Measurements from ENCODE around the gene TMEM131. TPM values are rescaled to one million over a fixed set of nuclear protein-coding genes. Genes with fewer than 3 reads are reported as not detected.

Gene TMEM131
- total RNA-seq, 4 donors from 2014 or later, result 24.1 to 44.6 (median 34.4) TPM

DNA sequence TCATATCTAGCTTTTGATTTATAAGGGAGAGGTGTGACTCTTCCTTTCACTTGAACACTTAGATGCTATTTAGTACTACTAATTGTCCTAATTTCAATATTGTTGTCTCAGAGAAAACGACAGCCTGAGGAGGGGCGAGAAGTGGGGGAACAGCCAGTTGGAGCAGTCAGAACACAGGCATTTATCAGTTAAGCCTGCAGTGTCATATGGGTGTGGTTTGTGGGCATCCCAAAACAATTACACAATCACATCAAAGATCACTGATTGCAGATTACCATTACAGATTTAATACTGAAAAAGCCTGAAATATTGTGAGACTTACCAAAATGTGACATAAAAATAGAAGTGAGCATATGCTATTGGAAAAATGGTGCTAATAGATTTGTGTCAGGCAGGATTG is 15.8 kb downstream of the TMEM131 start:
- TF ChIP-seq, protein P1, sequence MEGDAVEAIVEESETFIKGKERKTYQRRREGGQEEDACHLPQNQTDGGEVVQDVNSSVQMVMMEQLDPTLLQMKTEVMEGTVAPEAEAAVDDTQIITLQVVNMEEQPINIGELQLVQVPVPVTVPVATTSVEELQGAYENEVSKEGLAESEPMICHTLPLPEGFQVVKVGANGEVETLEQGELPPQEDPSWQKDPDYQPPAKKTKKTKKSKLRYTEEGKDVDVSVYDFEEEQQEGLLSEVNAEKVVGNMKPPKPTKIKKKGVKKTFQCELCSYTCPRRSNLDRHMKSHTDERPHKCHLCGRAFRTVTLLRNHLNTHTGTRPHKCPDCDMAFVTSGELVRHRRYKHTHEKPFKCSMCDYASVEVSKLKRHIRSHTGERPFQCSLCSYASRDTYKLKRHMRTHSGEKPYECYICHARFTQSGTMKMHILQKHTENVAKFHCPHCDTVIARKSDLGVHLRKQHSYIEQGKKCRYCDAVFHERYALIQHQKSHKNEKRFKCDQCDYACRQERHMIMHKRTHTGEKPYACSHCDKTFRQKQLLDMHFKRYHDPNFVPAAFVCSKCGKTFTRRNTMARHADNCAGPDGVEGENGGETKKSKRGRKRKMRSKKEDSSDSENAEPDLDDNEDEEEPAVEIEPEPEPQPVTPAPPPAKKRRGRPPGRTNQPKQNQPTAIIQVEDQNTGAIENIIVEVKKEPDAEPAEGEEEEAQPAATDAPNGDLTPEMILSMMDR (IDR thresholded peaks at IDR 0.05), result no peak
- ATAC-seq (ENCODE audit: low FRiP score) (no peak), DNase-seq (ENCODE audit: low spot score) (no peak)

DNA sequence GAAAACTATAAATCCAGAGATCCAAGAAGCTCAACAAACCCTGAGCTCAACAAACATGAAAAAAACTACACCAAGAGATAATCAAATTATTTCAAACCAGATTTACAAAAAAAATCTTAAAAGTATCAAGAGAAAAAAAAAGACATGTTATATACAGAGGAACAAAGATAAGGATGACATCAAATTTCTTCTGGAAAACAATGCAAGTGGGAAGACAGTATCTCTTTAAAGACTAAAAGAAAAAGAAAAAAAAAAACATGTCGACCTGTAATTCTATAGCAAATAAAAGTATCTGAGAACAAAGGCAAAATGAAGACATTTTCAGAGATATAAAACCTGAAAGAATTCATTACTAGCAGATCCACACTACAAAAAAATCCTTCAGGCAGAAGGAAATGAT is 21.3 kb downstream of the TMEM131 start:
- ATAC-seq (ENCODE audit: low FRiP score) (no peak), DNase-seq (ENCODE audit: low spot score) (no peak)
- TF ChIP-seq, protein P1 (IDR thresholded peaks at IDR 0.05), result no peak

DNA sequence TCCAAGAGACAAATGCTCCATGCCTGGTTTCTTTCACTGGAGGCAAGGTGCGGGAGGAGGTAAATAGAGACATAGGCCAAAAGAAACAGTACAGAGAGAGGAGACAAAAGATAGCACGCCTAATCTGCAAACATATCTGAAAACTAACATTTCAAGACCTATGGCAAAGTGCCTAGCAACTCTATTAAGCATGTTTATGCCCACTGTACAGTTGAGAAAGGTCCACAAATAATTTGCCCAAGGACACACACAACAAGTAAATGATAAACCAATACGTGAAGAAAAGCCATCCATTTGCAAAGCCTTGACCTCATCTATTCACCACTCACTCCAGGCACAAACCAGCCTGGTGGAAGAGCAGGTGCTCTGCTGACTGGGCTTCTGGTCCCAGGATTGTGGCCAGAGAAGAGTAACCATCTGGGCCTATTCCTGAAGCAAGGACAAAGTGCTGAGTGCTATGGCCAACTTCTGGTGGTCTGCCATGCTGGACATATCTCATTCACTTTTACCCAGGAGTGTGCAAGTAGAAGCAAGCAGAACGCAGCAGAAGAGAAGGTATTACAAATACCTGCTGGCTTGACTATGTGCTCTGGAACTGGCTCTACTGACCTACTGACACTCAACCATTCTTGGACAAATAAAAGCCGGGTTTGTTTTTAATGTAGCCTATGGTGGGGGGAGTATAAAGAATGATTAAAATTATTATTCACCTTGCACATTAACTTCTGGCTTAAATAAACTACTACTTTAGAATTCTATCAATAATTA is 25.3 kb downstream of the TMEM131 start:
- TF ChIP-seq, protein P1 (IDR thresholded peaks at IDR 0.05), result no peak
- ATAC-seq (ENCODE audit: low FRiP score) (no peak), DNase-seq (ENCODE audit: low spot score) (no peak)

DNA sequence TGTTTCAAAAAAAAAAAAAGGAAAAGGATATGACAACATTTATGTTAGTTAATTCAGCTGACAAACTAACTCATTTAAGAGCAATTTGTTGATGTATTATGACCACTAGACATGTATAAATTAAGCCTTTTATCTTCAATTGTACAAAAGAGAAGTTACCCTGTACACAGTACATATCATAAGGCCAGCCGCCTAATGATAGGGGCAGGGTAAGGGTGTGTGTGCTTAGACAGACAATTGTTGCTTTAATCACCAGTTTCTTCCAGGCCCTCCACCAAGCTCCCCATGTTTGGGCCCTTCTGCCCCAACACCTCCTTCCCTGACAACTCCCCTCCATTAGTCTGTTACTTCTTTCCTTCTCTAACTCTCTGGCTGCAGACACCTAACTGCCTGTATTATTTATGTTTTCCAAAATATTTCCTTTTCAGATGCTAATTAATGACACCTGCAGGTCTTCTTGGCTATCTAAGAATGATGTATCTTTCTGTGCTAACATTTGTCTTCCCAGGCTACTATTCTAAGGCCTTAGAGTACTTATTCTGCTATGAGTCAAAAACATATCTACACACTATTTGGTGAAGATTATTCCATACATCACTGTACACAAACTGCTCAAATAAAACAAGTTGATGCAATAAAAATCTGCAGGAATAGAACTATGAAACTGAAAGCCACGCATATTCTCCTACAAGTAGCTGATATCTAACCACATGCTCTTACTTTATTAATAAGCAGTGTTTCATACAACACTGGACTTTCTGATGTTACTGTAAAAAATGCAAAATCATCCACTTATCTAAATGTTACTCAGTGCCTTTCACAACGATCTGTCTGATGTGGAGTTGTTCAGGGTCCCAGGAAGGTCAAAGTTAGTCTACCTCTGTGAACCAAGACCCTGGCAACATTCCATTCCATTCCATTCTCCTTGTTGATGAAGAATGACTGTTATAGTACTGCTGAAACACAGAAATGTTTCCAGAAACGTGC is 26.4 kb downstream of the TMEM131 start:
- DNase-seq (ENCODE audit: low spot score), result no peak
- peak; percentile 87 for ATAC-seq (ENCODE audit: low FRiP score)
- TF ChIP-seq, protein P1 (IDR thresholded peaks at IDR 0.05), result no peak

DNA sequence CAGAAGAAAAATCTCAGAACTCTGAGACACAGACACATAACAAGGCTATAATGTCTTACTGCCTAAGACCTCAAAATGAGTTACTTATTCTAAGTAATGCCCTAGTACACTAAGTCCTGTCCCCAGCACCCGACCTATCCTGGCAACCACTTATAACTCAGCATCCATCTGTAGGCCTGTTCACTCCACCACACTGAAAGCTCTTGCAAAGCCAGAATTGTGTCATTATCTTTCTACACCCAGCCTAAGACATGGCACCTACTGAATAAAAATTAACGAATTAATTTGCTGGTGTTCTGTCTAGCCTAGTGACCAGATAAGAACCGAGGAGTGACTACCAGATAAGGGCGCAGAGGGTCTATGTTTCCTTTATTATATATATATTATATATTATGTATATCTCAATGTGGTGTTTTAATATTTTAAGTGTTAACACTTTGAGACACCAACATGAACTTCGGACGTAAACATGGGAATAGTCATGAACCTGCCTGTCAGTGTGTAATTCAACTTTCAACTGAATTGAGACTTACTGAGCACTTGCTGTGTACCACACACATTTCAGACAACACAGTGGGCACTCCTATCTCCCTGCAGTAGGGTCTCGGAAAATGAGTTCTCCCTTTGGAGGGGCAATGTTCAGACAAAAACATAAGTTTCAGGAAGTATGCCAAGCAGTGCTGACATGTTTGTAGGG is 27.7 kb downstream of the TMEM131 start:
- ATAC-seq (ENCODE audit: low FRiP score) (no peak), DNase-seq (ENCODE audit: low spot score) (no peak)
- TF ChIP-seq, protein P1 (IDR thresholded peaks at IDR 0.05), result no peak

DNA sequence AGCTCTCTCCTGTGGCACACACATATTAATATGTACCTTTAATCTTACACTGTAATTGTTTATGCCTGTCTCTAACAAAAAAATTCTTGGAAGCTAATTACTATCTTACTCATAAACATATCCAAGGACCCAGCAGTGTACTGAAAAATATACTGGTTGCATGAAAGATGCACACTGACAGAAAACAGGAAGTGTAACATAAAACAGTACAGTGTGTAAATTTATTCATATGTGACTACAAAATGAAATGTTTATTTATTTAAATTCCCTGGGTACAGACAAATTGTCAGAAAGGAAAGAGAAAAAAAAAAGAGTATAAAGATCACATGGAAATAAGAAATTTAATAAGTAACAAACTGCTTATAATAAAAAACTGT is 28.5 kb downstream of the TMEM131 start:
- no peak for DNase-seq (ENCODE audit: low spot score)
- TF ChIP-seq, protein P1 (IDR thresholded peaks at IDR 0.05), result no peak
- no peak for ATAC-seq (ENCODE audit: low FRiP score)

All from omental fat pad (tissue), 4 donors.